HG03571 (cell line): ENCODE results near the gene EFCAB8.

Source experiments
- ATAC-seq: cut with Tn5 transposase; IDR thresholded peaks from one replicate; pipeline ENCODE4 v1.9.1; 2021; ENCODE audit not compliant: unreplicated experiment

The EFCAB8 gene, protein sequence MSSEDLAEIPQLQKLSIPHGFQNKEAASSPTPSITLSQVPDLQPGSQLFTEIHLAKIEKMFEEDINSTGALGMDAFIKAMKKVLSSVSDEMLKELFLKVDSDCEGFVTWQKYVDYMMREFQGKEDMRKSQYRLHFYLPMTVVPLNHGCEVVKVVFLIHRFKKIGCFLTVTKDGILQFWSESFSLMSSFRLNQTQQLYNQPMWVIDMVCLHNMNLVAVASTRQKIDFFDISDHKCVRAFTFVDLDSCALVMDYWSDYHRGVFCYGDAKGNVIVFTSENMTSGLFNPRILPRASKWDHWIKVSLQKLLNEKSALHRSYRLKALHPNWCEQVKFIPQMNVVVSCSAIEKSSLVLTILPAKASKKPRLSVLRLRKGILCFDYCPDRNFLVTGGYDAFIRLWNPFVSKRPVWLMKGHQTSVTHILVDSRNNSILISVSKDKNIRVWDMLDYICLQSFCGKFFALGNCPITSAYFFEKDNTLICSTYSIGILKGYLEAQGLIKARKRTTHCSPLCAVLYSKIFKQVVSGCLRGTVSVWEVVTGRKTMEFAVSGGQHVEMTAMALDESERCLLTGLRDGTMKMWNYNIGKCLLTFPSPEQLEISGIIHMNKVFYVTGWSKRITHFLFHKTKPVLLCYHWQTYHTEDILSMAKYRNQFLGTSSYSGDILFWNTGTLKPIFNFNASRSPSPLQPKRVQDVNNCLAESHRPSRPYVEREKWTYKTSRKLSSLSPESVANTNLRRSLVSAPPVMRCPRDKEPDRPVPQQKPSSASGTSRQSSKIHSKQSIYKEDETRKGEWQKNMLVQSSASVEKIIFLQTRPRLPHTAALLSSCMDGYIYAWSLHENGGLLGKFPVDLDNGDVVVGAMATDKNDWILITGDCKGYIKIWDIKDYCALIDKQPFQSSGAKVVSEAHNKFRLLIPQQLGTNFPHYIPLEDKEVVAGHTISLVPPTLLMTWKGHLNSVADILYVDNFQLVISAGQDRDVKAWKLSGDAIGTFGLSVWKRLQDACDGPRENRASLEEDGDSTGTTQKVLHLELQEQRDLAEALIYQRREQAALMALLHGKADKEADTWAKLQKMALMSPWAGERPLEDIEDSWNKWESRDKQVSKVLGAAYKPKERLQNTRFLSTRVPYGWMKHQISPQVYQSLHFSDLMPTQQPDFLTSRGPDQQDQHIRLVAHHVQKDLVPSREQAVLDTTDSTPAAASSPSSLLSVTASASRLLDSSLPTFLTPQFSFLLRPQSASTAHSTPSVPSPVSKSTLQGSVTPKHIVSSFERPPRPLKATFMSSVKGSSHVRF

DNA sequence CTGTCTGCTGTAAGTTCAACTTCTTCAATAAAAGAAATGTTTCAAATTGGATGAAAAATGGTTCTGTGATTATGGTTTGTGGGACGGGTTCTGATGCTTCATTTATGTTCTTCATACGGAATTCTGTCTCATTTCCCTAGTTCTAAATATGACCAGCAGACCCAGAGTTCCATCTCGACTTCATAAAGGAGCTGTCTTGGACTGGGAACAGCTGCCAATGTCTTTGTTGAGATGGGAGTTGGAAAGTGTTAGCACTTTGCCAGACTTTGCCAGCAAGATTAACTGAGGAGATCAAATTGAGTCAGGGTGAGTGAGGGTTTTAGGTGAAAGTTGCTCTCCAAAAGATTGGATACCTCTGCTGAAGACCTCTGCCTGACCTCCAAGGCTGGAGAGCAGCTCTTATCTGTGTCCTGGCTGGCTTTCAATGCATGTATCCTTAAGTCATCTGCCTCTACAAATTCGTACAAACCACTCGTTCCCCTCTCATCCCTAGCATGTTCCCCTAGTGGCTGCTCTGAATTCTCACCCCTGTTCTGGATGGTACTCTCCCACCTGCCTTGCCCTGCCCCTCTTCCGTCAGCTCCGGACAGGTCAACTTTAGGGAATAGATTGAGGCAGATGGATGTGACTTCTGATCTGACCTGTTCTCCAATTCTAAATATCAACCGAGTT lies at the start of gene EFCAB8:
Gene EFCAB8, plus strand, starts transcription at position 223 of the 672 bp plus-strand sequence. CDS start 4,870 bp downstream, outside the sequence.
- ATAC-seq = no peak

DNA sequence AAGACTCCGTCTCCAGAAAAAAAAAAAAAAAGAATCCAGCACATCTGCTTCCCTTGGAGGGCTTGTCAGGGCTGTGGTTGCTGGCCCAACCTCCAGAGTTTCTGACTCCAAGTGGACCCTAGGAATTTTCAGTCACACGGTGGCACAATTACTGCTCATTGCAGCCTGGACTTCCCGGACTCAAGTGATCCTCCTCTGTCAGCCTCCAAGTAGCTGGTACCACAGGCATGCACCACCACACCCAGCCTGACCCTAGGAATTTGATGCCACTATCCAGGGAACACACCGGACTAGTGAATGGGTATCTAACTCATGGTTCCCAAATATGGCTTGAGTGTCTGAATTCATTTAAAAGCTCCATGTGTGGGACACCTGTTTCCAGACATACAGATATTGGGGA lies 48.8 kb upstream of the EFCAB8 start:
- ATAC-seq = no peak

DNA sequence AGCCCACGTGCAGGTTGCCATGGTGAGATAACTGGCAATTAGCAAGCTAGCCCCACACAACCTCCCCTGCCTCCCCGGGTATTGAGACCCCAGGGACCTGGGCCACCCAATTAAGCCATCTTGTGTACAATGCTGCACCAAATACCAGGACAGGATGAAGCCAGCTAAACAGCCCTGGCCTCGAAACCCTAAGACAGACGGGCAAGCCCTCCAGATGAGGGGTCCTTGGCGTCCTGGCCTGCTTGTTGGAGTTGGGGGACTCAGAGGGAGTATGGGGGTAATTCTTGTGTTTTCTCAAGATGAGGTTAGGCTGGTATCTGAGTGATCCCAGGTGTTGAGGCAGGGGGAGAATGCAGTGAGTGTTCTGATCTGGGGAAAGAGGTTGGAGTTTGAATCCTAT lies 47.8 kb upstream of the EFCAB8 start:
- no peak for ATAC-seq

DNA sequence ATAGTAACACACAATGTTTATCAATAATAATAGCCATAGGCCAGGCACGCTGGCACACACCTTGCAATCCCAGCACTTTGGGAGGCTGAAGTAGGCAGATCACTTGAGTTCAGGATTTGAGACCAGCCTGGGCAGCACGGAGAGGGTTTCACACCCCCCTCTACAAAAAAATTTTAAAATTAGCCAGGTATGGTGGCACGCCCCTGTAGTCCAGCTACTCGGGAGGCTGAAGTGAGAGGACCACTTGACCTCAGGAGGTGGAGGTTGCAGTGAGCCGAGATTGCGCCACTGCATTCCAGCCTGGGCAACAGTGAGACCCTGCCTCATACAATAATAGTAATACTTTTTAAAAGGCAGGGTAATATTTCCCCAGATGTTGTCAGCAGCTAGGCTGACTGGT lies 46.8 kb upstream of the EFCAB8 start:
- no peak for ATAC-seq

DNA sequence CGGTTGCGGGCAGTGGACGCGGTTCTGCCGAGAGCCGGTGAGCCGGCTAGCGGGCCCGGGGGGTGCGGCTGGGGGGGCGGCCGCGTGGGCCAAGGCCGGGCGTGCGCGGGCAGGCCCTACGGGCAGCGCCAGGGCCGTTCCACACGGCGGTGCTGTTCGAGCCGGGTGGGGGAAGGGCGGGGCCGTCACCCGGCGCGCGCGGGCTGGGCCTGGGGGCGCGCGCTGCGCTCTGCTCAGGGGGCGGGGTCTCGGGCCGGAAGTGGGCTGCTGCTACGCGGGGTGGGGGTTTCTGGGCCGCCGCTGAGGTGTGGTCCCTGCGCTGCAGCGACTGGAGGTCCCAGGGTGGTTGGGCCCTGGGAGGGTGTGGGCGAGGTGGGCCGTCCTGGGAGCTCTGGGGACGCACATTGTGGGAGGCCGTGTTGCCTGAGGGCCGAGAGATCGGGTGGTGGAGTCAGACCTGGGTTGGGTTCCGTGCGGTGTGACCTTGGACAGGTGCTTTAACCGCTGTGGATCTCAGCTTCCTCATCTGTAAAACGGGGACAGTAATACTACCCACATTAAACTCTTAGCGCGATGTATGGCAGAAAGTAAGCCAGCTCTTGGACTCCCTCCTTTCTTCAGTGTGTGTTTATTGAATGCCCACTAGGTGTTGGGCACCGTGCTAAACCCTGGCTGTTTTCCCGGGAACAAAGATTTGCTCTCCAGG lies 38.6 kb upstream of the EFCAB8 start:
- peak; percentile 51 for ATAC-seq

DNA sequence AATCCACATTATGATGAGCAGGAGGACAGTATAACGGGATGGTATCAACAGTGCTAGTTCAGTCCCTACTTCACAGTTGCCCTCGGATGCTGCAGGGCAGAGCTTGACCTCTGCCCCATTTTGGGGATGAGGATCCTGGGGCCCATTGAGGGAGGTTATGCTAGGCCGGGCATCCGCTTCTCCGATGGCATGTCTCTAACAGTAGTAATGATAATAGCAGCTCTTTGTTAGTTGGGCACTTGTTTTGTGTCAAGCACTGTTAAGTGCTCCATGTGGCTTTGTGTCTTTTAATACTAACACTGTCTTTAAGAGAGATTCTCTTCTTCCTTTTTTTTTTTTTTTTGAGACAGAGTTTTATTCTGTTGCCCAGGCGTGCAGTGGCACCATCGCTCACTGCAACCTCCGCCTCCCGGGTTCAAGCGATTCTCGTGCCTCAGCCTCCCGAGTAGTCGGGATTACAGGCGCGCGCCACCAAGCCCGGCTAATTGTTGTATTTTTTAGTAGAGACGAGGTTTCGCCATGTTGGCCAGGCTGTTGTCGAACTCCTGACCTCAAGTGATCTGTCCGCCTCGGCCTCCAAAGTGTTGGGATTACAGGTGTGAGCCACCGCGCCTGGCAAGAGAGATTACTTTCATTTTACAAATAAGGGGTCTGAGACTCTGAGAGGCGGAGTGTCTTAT lies 37.9 kb upstream of the EFCAB8 start:
- no peak for ATAC-seq

DNA sequence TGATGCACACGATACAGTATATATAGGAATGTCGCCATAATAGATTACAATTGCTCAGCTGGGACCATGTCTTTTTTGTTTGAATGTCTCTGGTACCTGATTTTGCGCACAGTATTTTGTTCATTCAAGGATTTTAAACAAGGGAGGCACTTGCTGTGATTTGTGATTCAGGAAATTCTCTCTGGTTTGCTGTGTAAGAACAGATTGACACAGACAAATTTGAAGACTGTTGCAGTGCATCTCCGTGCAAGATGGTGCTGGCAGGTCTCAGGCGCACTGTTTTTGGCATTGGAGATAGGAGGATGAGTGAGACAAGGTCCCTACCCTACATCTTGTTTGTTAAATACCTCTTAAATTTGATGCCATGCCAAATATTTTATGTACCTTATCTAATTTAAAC lies 36.5 kb upstream of the EFCAB8 start:
- no peak for ATAC-seq

DNA sequence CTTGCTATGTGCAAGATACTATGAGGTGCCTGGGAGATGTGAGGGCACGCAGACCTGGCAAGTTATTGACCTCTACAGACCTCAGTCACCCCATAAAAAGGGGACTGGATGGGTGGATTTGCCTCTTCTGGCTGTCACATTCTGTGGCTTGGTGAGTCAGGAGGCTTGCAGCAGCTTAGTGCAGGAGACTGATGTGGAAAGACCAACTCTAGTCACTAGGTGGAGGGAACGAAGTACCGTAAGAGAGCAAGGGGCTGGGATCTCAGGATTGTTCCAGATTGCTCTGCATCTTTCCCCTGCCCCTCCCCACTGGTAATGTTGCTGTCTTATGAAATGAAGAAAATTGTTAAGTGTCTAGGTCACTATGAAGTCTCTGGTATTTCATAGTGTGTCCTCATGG lies 35.6 kb upstream of the EFCAB8 start:
- ATAC-seq = no peak

DNA sequence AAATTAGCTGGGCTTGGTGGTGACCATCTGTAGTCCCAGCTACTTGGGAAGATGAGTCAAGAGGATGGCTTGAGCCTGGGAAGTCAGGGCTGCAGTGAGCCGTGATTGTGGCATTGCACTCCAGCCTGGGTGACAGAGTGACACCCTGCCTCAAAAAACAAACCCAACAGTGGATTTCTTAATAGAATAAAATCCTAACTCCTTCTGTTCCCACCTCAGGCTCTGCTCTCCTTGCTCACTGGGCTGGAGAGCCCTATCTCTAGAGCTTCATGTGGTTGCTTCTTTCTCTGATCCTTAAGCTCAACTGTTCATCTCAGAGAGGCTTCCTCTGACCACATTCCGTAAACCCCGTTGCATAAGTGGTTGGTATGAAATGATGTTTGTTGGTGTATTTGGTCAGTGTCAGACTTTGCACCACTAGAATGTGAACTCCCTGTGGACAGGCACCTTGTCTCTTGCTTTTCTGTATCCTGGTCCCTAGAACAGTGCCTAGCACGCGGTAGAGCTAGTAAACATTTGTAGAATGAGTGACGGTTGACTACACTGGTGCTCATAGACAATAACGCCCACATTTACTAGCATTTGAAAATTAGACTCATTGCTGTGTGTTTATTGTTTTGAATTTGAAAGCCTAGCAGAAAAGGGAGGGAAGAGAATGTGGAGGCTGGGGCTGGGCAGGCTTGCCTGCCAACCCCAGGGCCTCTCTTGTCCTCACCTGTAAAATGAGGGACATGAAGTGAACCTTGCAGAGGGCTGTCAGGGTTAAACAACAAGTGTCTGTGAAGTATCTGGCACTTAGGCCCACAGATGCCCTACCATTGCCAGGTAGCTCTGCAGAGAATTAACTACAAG lies 34.8 kb upstream of the EFCAB8 start:
- no peak for ATAC-seq

DNA sequence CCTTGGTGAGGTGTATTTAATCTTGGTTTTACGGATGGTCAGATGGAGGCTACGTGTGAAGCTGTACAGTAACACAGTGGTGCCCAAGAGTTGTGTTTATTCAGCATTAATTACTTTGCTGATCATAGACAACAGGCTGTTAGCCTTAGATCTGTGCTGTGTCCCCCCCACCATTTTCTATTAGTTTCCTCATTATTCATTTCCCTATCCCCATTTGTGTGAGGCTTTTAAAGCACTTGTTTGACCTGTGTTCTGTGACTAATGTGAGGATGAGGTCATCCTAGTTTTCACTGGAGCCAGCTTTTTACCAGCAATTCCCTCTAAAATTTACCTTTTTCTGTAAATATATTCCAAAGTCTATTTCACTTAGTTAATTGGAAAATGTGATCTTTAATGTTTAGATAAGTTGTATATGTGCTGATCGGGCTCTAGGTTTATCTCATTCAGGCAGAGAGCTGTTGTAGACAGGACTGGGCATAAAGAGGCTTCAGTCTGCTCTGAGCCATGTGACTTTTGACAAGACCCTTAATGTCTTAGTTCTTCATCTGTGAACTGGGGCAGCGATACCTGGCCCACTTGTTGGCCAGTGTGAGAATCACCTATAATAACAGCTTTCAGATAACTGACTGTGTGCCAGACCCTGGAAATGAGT lies 30.6 kb upstream of the EFCAB8 start:
- no peak for ATAC-seq

DNA sequence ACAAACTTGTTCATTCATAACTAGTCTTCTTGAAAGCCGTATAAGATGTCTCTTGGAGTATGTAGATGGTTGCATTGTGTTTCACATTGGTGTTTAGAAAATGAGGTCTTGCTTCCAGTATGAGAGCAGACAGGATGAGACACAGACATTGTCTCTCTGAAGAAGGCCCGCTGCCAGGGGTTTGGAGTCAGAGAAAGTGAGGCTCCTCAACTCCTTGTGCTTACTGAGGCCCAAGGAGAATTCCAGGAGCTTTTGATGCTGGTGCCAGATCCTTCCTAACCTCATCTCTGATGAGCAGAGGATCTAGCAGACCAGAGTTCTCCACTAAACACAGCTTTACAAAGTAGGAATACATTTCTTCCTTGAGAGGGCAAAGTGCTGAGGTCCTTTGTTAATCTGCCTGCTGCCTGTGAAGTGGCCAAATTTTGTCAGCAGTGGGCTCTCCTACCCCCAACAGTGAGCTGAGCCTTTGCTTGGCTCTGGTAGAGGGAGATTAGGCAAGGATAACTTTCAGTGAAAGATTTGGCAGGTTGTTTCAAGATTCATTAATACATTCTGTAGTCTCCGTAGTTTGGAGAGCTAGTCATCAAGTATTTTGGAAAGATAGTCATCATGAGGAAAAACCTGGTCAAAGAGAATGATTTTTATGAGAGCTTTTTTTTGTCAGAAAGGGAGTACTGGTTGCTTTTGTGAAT lies 29.3 kb upstream of the EFCAB8 start:
- no peak for ATAC-seq

DNA sequence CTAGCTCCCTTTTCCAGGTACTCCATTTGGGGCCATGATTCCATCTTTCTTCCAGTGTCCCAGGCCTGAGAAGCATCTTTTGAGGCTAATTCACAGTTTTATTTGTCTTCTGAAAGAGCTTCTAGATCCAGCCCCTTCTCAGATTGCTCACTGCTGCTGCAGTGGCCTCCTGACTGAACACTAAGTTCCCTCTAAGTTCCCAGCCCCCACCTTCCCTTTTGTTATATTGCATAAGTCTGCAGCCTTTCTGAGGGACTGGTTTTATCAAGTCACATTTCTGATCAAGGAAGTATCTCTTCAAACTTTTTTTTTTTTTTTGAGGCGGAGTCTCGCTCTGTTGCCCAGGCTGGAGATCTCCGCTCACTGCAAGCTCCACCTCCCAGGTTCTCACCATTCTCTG lies 28.3 kb upstream of the EFCAB8 start:
- ATAC-seq = no peak

DNA sequence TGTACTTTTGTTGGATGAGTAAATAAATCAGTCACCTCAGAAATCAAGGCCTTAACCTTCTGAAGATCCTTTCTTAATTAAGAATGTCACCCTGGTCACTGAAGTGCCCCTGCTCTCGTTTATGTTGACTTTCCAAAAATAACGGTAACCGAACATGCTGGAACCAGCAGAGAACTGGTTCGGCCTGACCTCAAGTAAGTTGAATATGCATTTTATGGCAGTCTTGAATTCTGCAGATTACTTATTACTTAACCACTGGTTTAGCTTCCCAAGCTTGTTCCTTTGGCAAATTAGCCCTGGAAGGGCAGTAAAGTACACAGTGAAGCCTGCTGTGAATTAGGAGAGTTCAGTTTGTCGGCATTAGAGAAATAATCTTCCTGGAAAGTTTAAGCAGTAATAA lies 26.7 kb upstream of the EFCAB8 start:
- no peak for ATAC-seq

DNA sequence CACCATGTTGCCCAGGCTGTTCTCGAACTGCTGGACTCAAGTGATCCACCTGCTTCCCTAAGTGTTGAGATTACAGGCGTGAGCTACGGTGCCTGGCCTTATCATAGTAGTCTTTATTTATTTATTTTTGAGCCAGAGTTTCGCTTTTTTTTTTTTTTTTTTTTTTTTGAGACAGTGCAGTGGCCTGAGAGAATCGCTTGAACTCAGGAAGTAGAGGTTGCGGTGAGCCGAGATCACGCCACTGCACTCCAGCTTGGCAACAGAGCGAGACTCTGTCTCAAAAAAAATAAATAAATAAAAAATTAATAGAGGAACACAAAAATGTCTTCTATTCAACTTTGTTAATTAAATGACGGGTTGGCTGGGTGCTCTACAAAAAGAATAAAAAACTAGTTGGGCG lies 26.1 kb upstream of the EFCAB8 start:
- ATAC-seq = no peak

DNA sequence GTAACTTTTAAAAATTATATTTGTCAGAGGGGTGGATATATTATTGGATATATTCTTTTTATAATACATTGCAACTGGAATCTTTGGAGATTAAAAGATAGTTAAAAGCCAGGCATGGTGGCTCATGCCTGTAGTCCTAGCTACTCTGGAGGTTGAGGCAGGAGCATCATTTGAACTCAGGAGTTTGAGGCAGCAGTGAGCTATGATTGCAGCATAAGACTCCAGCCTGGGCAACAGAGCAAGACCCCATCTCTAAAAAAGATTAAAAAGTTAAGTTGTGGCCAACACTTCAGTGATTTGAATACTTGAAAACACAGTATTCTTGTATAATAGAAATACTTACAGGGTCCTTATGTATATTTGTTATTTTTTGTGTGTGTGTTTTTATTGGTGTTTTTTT lies 23.8 kb upstream of the EFCAB8 start:
- ATAC-seq = no peak

DNA sequence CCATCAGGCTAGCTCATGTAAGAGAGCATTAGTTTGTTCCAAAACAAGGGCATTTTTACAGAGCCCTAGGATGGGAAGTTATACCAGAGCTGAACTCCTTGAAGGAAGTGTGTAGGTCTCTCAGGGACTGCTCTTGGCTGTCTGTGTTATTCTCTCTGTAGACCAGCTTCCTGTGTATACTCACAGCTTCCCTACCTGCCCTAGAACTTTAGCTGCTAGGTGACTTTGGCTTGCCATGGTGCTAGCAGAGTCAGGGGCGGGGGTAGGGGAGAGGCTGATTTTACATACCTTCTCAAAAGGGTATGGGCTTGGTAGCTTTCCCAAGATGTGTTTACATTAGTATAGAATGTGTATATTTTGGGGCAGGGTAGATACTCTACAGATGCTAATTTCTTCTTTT lies 21.6 kb upstream of the EFCAB8 start:
- no peak for ATAC-seq

DNA sequence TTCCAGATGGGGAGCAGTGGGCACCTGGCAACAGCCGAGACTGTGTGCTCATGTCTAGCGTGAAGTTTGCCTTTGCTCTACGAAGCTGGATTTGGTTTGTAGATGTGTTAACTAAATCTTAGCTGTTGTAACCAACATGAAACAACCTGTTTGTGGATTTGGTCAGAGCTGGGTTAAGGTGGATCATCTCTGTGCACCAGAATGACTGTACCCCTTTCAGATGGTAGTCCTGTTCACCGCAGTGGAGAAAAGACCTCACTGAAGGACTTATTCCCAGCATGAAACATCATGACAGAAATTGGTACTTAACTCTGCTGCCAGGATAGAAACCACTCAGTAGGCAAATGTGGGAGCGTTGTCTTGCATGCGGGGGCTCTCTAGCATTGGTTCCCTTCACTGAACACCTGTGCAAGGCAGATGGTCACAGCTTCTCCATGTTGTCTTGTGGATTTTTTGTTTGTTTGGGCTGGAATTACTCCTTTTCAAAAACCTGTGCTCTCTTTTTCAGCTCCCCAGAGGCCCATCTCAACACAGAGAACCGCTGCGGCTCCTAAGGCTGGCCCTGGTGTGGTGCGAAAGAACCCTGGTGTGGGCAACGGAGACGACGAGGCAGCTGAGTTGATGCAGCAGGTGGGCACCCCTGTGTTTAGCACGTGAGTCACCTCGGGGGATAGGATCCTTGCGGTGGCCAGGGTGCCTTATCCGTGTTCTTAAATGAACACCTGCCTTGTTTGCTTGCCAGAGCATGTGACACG lies 19.3 kb upstream of the EFCAB8 start:
- ATAC-seq = no peak
